Mammary epithelial cell (primary cell): ENCODE data around the gene PRMT5.

Source experiments
- EZH2 ChIP-seq: IDR thresholded peaks from 2 replicates; pipeline ENCODE4 v1.6.1; 2012; ENCODE audit warnings: low read length, inconsistent platforms, borderline replicate concordance
- TF ChIP-seq, protein P1 (sequence below), 2 donors: IDR thresholded peaks in 1 of 2; conservative IDR thresholded peaks in 1 of 2; 2 replicates each; pipeline ENCODE4 v1.5.1; 2011 to 2012; ENCODE audit warnings: inconsistent platforms in 2 of 2, low read length in 2 of 2, mild to moderate bottlenecking in 2 of 2, control low read depth in 1 of 2, low read depth in 1 of 2; ENCODE audit not compliant: insufficient read depth in 1 of 2; ENCODE audit errors: extremely low read depth in 1 of 2

- TF ChIP-seq, protein P1, sequence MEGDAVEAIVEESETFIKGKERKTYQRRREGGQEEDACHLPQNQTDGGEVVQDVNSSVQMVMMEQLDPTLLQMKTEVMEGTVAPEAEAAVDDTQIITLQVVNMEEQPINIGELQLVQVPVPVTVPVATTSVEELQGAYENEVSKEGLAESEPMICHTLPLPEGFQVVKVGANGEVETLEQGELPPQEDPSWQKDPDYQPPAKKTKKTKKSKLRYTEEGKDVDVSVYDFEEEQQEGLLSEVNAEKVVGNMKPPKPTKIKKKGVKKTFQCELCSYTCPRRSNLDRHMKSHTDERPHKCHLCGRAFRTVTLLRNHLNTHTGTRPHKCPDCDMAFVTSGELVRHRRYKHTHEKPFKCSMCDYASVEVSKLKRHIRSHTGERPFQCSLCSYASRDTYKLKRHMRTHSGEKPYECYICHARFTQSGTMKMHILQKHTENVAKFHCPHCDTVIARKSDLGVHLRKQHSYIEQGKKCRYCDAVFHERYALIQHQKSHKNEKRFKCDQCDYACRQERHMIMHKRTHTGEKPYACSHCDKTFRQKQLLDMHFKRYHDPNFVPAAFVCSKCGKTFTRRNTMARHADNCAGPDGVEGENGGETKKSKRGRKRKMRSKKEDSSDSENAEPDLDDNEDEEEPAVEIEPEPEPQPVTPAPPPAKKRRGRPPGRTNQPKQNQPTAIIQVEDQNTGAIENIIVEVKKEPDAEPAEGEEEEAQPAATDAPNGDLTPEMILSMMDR (conservative IDR thresholded peaks at IDR 0.05 in 1 of 2, IDR thresholded peaks at IDR 0.05 in 1 of 2; ENCODE audit: extremely low read depth in 1 of 2, insufficient read depth in 1 of 2, low read depth in 1 of 2, low read length in 2 of 2) = no peak
- TF ChIP-seq EZH2 = no peak
Measured at GRCh38 chr14:22926316-22926715, 2.9 kb downstream of the PRMT5 start.
